ENCODE data around the gene ABCC12.

GRCh38 chr16:48109475-48109874, 46.3 kb downstream of the ABCC12 start:
- TF ChIP-seq EP300 (conservative IDR thresholded peaks at IDR 0.05; ENCODE audit: poor library complexity, severe bottlenecking) = no peak
- no peak for TF ChIP-seq EZH2 (IDR thresholded peaks at IDR 0.05; ENCODE audit: borderline replicate concordance, insufficient read depth, low read length, poor library complexity, severe bottlenecking)
- TF ChIP-seq CTCF (IDR thresholded peaks at IDR 0.05; ENCODE audit: poor library complexity, severe bottlenecking) = no peak

Measured in neural cell (in vitro differentiated cells).